Measurements from ENCODE around the gene TBC1D22A. TPM values are rescaled to one million over a fixed set of nuclear protein-coding genes. Genes with fewer than 3 reads are reported as not detected.

Gene TBC1D22A
- total RNA-seq, 3 donors from 2014 or later: 29.8 to 31.1 (median 29.9) TPM

DNA sequence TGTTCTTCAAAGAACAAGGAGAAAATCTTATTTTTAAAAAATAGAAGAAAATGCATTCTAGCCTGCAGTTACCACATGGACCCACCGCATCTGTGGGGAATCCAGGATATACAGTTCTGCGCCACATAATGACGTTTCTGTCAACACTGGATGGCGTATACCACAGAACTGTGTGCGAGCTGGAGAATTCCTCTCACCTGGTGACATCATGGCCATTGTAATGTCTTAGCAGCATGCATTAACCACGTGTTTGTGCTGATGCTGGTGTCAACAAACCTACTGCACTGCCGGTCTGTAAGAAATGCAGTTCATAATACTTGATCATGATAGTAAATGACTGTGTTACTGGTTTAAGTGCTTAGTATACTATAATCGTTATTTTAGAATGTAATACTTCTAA lies 174.7 kb downstream of the TBC1D22A start:
- H3K36me3 Mint-ChIP-seq (ENCODE audit: insufficient read depth): peaks cover 19% of the 10 kb centered on the region
- H3K27me3 Mint-ChIP-seq (ENCODE audit: low read depth): no peaks in the 10 kb centered on the region
- DNase-seq: no peak

GRCh38 chr22:46937939-46938338 lies 175.5 kb downstream of the TBC1D22A start:
- Mint-ChIP-seq H3K27me3 (ENCODE audit: low read depth) (no peaks in the 10 kb centered on the region), H3K4me1 (ENCODE audit: low read depth) (peaks cover 21% of the 10 kb centered on the region), H3K4me3 (no peak overlapping the region), H3K9me3 (no peaks in the 10 kb centered on the region), H3K36me3 (ENCODE audit: insufficient read depth) (peaks cover 22% of the 10 kb centered on the region)
- ATAC-seq (no peak), DNase-seq (no peak)

More for the DNA sequence above, 174.7 kb downstream of the TBC1D22A start:
- no peak for ATAC-seq
- Mint-ChIP-seq H3K4me3 (no peak overlapping the region), H3K9me3 (no peaks in the 10 kb centered on the region), H3K4me1 (ENCODE audit: low read depth) (peaks cover 21% of the 10 kb centered on the region)

DNA sequence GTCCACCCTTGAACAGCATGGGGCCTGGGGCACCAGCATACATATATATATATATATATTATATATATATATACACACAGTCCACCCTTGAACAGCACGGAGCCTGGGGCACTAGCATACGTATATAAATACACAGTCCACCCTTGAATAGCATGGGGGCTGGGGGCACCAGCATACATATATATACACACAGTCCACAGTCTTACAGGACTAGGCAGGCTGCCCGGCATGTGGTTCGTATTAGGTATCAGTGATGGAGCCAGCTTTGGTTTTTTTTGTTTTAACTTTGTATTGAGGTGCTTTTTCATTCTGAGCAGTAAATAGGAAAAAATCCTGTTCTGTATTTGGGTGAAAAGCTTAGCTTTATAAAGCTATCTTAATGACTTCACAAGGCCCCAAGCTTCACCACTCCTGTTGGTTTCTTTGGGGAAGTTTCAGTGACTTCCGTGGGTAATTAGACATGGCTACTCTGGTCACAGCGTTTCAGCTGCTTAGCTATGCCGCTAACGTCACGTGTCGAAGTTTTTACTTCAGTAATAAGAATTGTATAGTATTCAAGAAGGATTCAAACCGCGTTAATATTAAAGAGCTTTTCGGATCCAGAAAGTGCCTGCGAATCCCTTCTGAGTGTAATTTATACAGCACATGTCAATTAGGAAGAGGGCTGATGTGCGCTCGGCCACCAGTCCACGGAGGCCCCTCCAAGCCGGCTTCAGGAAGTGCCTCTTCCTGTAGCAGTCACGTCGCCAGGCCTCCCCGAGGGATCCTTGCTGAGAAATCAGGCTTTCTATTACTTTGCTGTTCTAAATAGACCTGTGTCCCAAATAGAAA lies 179.7 kb downstream of the TBC1D22A start:
- Mint-ChIP-seq H3K36me3 (ENCODE audit: insufficient read depth) (peaks cover 21% of the 10 kb centered on the region), H3K4me1 (ENCODE audit: low read depth) (peaks cover 4% of the 10 kb centered on the region), H3K9me3 (no peaks in the 10 kb centered on the region), H3K27me3 (ENCODE audit: low read depth) (no peaks in the 10 kb centered on the region), H3K4me3 (no peak overlapping the region)
- ATAC-seq (no peak), DNase-seq (no peak)

DNA sequence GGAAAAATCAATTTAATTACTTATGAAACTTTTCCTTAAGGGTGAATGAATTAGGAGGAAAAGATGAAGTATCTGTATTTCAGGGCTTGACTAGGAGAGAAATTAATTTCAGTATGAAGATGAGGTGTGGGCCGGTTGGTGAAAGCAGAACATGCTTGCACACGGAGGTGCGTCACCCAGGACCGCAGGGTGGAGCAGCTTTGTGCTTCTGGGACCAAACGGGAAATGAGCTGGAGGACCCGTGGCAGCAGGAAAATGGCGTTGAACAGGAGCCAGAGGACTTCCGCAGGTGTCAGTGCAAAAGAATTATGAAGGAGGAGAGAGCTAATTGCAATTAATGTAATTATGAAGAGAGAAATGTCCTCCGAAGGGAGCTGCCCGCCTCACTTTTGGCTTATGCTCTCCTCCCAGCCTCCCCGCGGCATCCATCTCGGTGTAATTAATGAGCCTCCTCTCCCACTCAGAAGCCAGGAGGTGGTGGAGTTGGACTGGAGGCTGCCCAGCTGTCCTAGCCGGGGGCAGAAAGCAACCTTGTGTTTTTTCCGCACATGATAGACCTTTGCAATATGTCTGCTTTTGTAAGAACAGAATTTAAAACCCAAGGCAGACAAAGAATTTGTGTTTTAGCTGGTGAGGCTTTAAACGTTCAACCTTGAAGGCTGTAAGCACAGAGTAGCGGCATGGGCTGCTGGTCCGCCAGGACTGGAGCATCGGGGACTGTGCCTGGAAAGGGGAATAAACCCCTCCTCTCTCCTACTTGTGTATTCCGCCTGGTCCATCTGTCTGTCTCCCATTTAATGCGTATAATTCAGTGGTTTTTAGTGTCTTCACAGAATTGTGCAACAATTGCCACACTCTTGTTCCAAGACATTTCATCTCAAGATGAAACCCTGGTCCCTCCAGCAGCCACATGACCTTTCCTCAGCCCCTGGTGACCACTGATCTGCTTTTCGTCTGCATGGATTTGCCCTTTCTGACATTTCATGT lies 180.6 kb downstream of the TBC1D22A start:
- no peaks in the 10 kb centered on the region for H3K27me3 Mint-ChIP-seq (ENCODE audit: low read depth)
- H3K4me1 Mint-ChIP-seq (ENCODE audit: low read depth): peaks cover 6% of the 10 kb centered on the region
- H3K4me3 Mint-ChIP-seq: no peak overlapping the region
- H3K36me3 Mint-ChIP-seq (ENCODE audit: insufficient read depth): peaks cover 21% of the 10 kb centered on the region
- DNase-seq (no peak), ATAC-seq (no peak)
- no peaks in the 10 kb centered on the region for H3K9me3 Mint-ChIP-seq

GRCh38 chr22:46945481-46945880 lies 183.0 kb downstream of the TBC1D22A start:
- ATAC-seq (no peak), DNase-seq (no peak)
- H3K9me3 Mint-ChIP-seq: no peaks in the 10 kb centered on the region
- no peaks in the 10 kb centered on the region for H3K27me3 Mint-ChIP-seq (ENCODE audit: low read depth)
- H3K36me3 Mint-ChIP-seq (ENCODE audit: insufficient read depth): peaks cover 24% of the 10 kb centered on the region
- no peak overlapping the region for H3K4me3 Mint-ChIP-seq
- peaks cover 6% of the 10 kb centered on the region for H3K4me1 Mint-ChIP-seq (ENCODE audit: low read depth)

DNA sequence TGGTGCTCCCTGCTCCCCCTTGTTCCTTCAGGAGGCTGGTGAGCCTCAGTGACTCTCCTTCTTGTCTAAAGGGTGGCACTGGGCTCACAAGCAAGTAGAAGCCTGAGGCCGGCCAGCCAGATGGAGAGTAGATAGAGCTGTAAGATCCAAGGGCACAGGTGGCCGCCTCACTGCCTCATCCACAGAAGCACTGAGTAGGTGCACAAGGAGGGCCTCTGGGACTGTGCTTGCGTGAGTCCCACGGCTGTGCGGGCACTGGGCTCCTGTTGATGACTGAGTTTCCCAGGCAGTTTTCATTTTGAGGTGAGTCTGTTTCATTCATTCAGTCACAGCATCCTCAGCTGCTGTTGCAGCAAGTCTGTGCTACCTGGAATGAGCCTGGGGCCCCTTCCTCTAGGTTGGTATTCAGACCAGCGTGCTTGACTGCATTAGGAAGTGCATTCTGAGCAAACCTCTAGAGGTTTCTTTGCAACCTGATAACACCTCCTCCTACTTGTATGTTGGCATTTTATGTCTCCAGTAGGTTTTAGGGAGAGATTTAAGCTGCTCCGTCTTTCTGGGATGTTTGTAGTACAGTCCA lies 184.0 kb downstream of the TBC1D22A start:
- no peaks in the 10 kb centered on the region for H3K27me3 Mint-ChIP-seq (ENCODE audit: low read depth)
- DNase-seq (no peak), ATAC-seq (no peak)
- H3K36me3 Mint-ChIP-seq (ENCODE audit: insufficient read depth): peaks cover 31% of the 10 kb centered on the region
- no peaks in the 10 kb centered on the region for H3K9me3 Mint-ChIP-seq
- H3K4me1 Mint-ChIP-seq (ENCODE audit: low read depth): peaks cover 6% of the 10 kb centered on the region
- H3K4me3 Mint-ChIP-seq: no peak overlapping the region

- no peaks in the 10 kb centered on the region for H3K9me3 Mint-ChIP-seq
- no peak for ATAC-seq
- DNase-seq: no peak
- peaks cover 9% of the 10 kb centered on the region for H3K4me1 Mint-ChIP-seq (ENCODE audit: low read depth)
- H3K4me3 Mint-ChIP-seq: no peak overlapping the region
- H3K36me3 Mint-ChIP-seq (ENCODE audit: insufficient read depth): peaks cover 33% of the 10 kb centered on the region
- no peaks in the 10 kb centered on the region for H3K27me3 Mint-ChIP-seq (ENCODE audit: low read depth)
Observed at GRCh38 chr22:46947516-46948257, 185.2 kb downstream of the TBC1D22A start.

DNA sequence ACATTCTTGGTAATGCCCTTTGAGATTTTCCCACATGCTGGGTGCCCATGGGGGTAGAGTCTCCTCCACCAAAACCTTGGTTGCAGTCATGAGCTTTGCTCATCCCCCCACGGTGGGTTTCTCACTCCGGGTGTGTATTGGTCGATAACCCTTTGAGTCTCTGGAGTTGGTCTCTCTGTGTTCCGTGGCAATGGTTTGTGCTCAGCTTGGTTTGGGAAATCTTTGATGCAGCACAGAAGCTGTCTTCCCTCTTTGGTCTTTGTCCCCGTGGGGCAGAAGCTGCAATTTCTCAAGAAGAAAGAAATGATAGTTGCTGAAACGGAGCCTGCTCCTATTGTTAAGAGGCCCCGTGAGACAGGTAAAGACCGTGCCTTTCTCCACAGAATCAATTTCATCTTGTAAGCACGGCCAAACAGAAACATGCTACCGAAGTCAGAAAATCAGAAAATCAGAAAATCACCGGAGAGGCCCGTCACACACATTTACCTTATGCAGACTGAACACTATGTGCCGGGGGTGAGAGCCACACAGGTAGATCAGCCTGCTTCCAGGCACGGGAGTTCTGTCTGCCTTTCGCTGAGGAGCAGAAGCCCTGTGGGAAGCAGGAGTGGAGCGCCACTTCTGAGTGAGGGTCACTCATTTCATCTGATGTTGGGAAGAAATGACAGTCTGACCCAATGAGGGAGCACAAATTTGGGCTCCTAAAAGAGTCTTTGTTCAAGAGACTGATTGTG lies 186.1 kb downstream of the TBC1D22A start:
- H3K36me3 Mint-ChIP-seq (ENCODE audit: insufficient read depth): peaks cover 25% of the 10 kb centered on the region
- DNase-seq (no peak), ATAC-seq (no peak)
- H3K4me3 Mint-ChIP-seq: no peak overlapping the region
- H3K27me3 Mint-ChIP-seq (ENCODE audit: low read depth): no peaks in the 10 kb centered on the region
- no peaks in the 10 kb centered on the region for H3K9me3 Mint-ChIP-seq
- H3K4me1 Mint-ChIP-seq (ENCODE audit: low read depth): peaks cover 11% of the 10 kb centered on the region

DNA sequence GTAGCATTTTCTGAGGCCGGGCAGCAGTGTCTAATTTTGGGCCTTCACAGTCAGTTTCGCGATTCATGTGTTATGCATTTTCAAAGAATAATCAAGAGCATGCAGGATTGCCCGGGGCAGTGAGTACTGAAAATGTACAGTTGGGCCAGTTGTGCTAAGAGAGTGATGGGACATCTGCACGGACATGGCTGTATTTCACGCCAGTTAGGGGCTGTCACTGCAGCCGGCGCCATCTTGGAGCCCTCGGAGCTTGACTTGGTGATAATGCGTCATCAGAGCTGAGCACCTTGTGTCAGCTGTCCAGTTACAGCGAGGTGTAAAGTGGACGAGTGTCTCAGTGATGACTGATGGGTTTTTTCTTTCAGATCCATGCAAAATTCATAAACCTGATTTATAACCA lies 188.9 kb downstream of the TBC1D22A start:
- Mint-ChIP-seq H3K4me3 (no peak overlapping the region), H3K27me3 (ENCODE audit: low read depth) (no peaks in the 10 kb centered on the region), H3K36me3 (ENCODE audit: insufficient read depth) (peaks cover 24% of the 10 kb centered on the region), H3K4me1 (ENCODE audit: low read depth) (peaks cover 10% of the 10 kb centered on the region), H3K9me3 (no peaks in the 10 kb centered on the region)
- ATAC-seq (no peak), DNase-seq (no peak)

GRCh38 chr22:46951973-46952372 lies 189.5 kb downstream of the TBC1D22A start:
- peaks cover 9% of the 10 kb centered on the region for H3K4me1 Mint-ChIP-seq (ENCODE audit: low read depth)
- peaks cover 24% of the 10 kb centered on the region for H3K36me3 Mint-ChIP-seq (ENCODE audit: insufficient read depth)
- no peak for ATAC-seq
- H3K9me3 Mint-ChIP-seq: no peaks in the 10 kb centered on the region
- H3K27me3 Mint-ChIP-seq (ENCODE audit: low read depth): no peaks in the 10 kb centered on the region
- no peak overlapping the region for H3K4me3 Mint-ChIP-seq
- DNase-seq: no peak

DNA sequence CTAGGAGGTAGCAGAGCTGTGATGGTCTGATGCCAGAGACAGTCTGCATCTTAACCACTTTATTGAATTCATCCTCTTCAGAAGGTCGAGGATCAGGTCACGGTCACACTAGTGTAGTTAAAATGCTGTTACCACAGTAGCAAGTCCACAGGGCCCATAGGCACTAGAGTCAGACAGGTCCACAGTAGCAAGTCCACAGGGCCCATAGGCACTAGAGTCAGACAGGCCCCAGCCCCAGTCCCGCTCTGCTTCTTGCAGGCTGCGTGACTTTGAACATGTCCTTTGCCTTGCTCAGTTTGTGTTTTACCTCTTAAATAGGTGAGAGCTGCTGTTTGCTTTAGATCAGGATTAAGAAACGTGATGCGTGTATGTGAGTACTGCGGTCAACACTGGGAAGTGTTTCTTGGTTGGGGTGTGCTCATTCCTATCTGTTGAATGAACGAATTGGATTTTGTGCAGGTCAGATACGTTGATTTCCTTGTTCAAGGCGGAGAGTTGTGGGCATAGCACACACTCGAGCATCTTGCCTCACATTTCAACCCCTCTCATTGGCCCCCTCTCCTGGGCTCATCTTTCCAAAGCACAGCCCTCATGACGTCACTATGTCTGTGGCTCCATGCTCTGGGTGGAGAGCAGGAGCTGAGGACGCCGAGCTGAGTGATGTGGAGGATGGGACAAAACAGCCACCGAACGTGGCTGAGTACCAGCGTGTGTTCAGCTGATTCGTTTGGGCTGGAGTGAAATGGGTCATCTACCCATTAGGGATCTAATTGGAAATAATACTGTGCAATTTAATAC lies 191.7 kb downstream of the TBC1D22A start:
- H3K9me3 Mint-ChIP-seq: no peaks in the 10 kb centered on the region
- no peak overlapping the region for H3K4me3 Mint-ChIP-seq
- peaks cover 7% of the 10 kb centered on the region for H3K4me1 Mint-ChIP-seq (ENCODE audit: low read depth)
- no peaks in the 10 kb centered on the region for H3K27me3 Mint-ChIP-seq (ENCODE audit: low read depth)
- peaks cover 22% of the 10 kb centered on the region for H3K36me3 Mint-ChIP-seq (ENCODE audit: insufficient read depth)
- DNase-seq (no peak), ATAC-seq (no peak)

DNA sequence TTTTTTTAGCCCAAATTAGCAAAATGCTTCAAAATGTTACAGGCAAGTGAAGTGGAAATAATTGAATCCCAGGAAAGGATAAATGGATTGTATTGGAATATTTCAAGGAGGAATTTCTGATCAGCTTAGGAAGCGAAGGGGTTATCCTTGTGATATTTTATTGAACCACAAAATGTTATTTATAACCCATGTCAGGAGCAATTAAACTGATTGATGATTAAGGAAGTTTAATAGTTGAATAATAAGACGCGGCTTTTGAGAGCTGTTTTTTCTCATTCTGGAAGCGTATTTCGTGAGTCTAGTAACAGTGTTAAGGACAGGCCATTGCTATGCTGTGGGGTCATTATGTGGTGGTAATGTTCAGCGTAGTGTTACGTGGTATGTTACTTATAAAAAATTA lies 192.3 kb downstream of the TBC1D22A start:
- DNase-seq (no peak), ATAC-seq (no peak)
- no peaks in the 10 kb centered on the region for H3K27me3 Mint-ChIP-seq (ENCODE audit: low read depth)
- peaks cover 18% of the 10 kb centered on the region for H3K36me3 Mint-ChIP-seq (ENCODE audit: insufficient read depth)
- H3K4me1 Mint-ChIP-seq (ENCODE audit: low read depth): peaks cover 7% of the 10 kb centered on the region
- H3K9me3 Mint-ChIP-seq: no peaks in the 10 kb centered on the region
- no peak overlapping the region for H3K4me3 Mint-ChIP-seq

Measured in activated T-cell treated with anti-CD3 and anti-CD28 coated beads, Interleukin-2, amount 50 U/mL, for 4 hours (primary cell).